ENCODE measurements around the gene TXNL4A. TPM values are rescaled to one million over a fixed set of nuclear protein-coding genes. Genes with fewer than 3 reads are reported as not detected.

TXNL4A gene
- total and polyA plus RNA-seq, 2 experiments from 2014 or later: 71.9 to 227 TPM

- WGBS (ENCODE audit: low lambda C conversion rate, missing lambda C conversion rate): 62% methylated on average over 24 of the region's 24 CpGs
- Histone ChIP-seq H3K4me2 (peak overlapping the region; percentile 100), H3K36me3 (replicated peaks; ENCODE audit: insufficient read depth, low read depth) (no peaks in the 10 kb centered on the region), H2AFZ (no peak overlapping the region), H4K20me1 (ENCODE audit: insufficient read depth, poor library complexity, severe bottlenecking) (peaks cover 17% of the 10 kb centered on the region), H3K27ac (no peak overlapping the region), H3K4me3 (no peak overlapping the region), H3K9me2 (replicated peaks; ENCODE audit: insufficient read depth) (no peaks in the 10 kb centered on the region), H3K27me3 (no peaks in the 10 kb centered on the region), H3K79me2 (peaks cover 31% of the 10 kb centered on the region), H3K4me1 (ENCODE audit: insufficient read depth) (peaks cover 28% of the 10 kb centered on the region), H3K9me3 (ENCODE audit: low read depth) (no peaks in the 10 kb centered on the region)
- peak; percentile 52 for DNase-seq (ENCODE audit: low spot score)
- no peak for TF ChIP-seq CTCF (IDR thresholded peaks at IDR 0.05; ENCODE audit: poor library complexity)
- TF ChIP-seq EZH2phosphoT487 (IDR thresholded peaks at IDR 0.05; ENCODE audit: low read depth, severe bottlenecking, unreplicated experiment): no peak
- TF ChIP-seq EZH2 (IDR thresholded peaks at IDR 0.05; ENCODE audit: borderline replicate concordance): no peak
Observed at GRCh38 chr18:79952996-79953559, 35.3 kb downstream of the TXNL4A start.

GRCh38 chr18:79952456-79952995, 35.8 kb downstream of the TXNL4A start:
- Histone ChIP-seq H3K4me2 (peak overlapping the region; percentile 100), H3K27ac (no peak overlapping the region), H3K4me3 (peak overlapping the region; percentile 96), H3K27me3 (no peaks in the 10 kb centered on the region), H3K9me2 (replicated peaks; ENCODE audit: insufficient read depth) (no peaks in the 10 kb centered on the region), H3K79me2 (peaks cover 35% of the 10 kb centered on the region), H3K36me3 (replicated peaks; ENCODE audit: insufficient read depth, low read depth) (no peaks in the 10 kb centered on the region), H4K20me1 (ENCODE audit: insufficient read depth, poor library complexity, severe bottlenecking) (peaks cover 20% of the 10 kb centered on the region), H3K4me1 (ENCODE audit: insufficient read depth) (peaks cover 28% of the 10 kb centered on the region), H2AFZ (peak overlapping the region; percentile 97), H3K9me3 (ENCODE audit: low read depth) (no peaks in the 10 kb centered on the region)
- WGBS (ENCODE audit: low lambda C conversion rate, missing lambda C conversion rate): 38% methylated on average over 1 of the region's 43 CpGs
- no peak for TF ChIP-seq EZH2phosphoT487 (IDR thresholded peaks at IDR 0.05; ENCODE audit: low read depth, severe bottlenecking, unreplicated experiment)
- TF ChIP-seq CTCF (IDR thresholded peaks at IDR 0.05; ENCODE audit: poor library complexity): no peak
- no peak for TF ChIP-seq EZH2 (IDR thresholded peaks at IDR 0.05; ENCODE audit: borderline replicate concordance)
- DNase-seq (ENCODE audit: low spot score): no peak

- WGBS (ENCODE audit: low lambda C conversion rate, missing lambda C conversion rate): 2% methylated on average over 71 of the region's 126 CpGs
- TF ChIP-seq EZH2 (IDR thresholded peaks at IDR 0.05; ENCODE audit: borderline replicate concordance) (no peak), EZH2phosphoT487 (IDR thresholded peaks at IDR 0.05; ENCODE audit: low read depth, severe bottlenecking, unreplicated experiment) (no peak), CTCF (IDR thresholded peaks at IDR 0.05; ENCODE audit: poor library complexity) (no peak)
- Histone ChIP-seq H2AFZ (peak within 1 kb of the TSS; percentile 97), H3K9me3 (ENCODE audit: low read depth) (no peaks in the 10 kb centered on the region), H3K27me3 (no peaks in the 10 kb centered on the region), H3K4me3 (peak within 1 kb of the TSS; percentile 96), H3K36me3 (replicated peaks; ENCODE audit: insufficient read depth, low read depth) (no peaks in the 10 kb centered on the region), H3K9me2 (replicated peaks; ENCODE audit: insufficient read depth) (no peaks in the 10 kb centered on the region), H3K79me2 (peaks cover 43% of the 10 kb centered on the region), H3K4me1 (ENCODE audit: insufficient read depth) (peaks cover 28% of the 10 kb centered on the region), H3K27ac (peak within 1 kb of the TSS; percentile 48), H4K20me1 (ENCODE audit: insufficient read depth, poor library complexity, severe bottlenecking) (peaks cover 21% of the 10 kb centered on the region), H3K4me2 (peak within 1 kb of the TSS; percentile 100)
- peak; percentile 96 for DNase-seq (ENCODE audit: low spot score)
Observed at GRCh38 chr18:79951545-79952455, 36.6 kb downstream of the TXNL4A start, which contains the start of gene SLC66A2. Gene SLC66A2 (minus strand): TSS chr18:79951653. CDS start chr18:79950926, 727 bp downstream.

All from hepatocyte (in vitro differentiated cells).